ENCODE results near the gene TMEM204.

Gene TMEM204

GRCh38 chr16:1601489-1601888 is 68.0 kb downstream of the TMEM204 start:
- H3K4me3 ChIP-seq (replicated peaks; ENCODE audit: low read depth, low read length) = no peak overlapping the region
- no peak for DNase-seq (ENCODE audit: extremely low read depth, low read depth)
- no peak for TF ChIP-seq CTCF (IDR thresholded peaks at IDR 0.05; ENCODE audit: low read depth, low read length, missing control alignments)

- TF ChIP-seq CTCF (IDR thresholded peaks at IDR 0.05; ENCODE audit: low read depth, low read length, missing control alignments) = no peak
- no peak for DNase-seq (ENCODE audit: extremely low read depth, low read depth)
Observed at GRCh38 chr16:1602285-1602684, 68.8 kb downstream of the TMEM204 start.

More at GRCh38 chr16:1602285-1602684, 68.8 kb downstream of the TMEM204 start:
- H3K4me3 ChIP-seq (replicated peaks; ENCODE audit: low read depth, low read length) = no peak overlapping the region
